Thyroid gland (tissue), 4 donors: ENCODE measurements around the gene MANSC1. TPM values are rescaled to one million over a fixed set of nuclear protein-coding genes. Genes with fewer than 3 reads are reported as not detected.
"Not testable (repeated sequence)": the region's sequence is repeated elsewhere in the genome, so short reads cannot be mapped to it uniquely, and the experiment has no call there.

Experiments
- DNase-seq, 2 donors: peaks; one replicate each; pipeline ENCODE4 v3.0.0-alpha.2; 2019
- H3K27ac ChIP-seq, 3 donors: fragments of 200-600 bp; sonication (generic); 1 replicate in 2 of 3; 2 replicates in 1 of 3; pipeline ENCODE4 v1.5.1; 2016 to 2019; ENCODE audit warnings: mild to moderate bottlenecking in 1 of 3, moderate library complexity in 1 of 3
- H3K27me3 ChIP-seq: fragments of 200-600 bp; sonication (generic); one replicate; pipeline ENCODE4 v1.5.1; 2019
- H3K36me3 ChIP-seq, 2 donors: fragments of 200-600 bp; sonication (generic); one replicate each; pipeline ENCODE4 v1.5.1; 2016 to 2019
- H3K4me1 ChIP-seq, 2 donors: fragments of 200-600 bp; sonication (generic); one replicate each; pipeline ENCODE4 v1.5.1; 2017 to 2019
- H3K4me3 ChIP-seq, 3 donors: fragments of 200-600 bp; sonication (generic); replicated peaks in 1 of 3; 1 replicate in 2 of 3; 2 replicates in 1 of 3; pipeline ENCODE4 v1.5.1; 2016; ENCODE audit warnings: mild to moderate bottlenecking in 1 of 3
- H3K9me3 ChIP-seq: fragments of 200-600 bp; sonication (generic); one replicate; pipeline ENCODE4 v1.5.1; 2017
- POLR2A ChIP-seq, 2 donors: fragments of 450-650 bp; IDR thresholded peaks; one replicate each; pipeline ENCODE4 v1.6.1; 2017; ENCODE audit warnings: antibody characterized with exemption in 2 of 2, mild to moderate bottlenecking in 2 of 2, moderate library complexity in 1 of 2
- WGBS, 2 donors: methylation state at CpG; one replicate each; pipeline ENCODE4 v1.1.5; 2017; 5-methylcytosine and 5-hydroxymethylcytosine counted together
- intact Hi-C: fragments of 100-400 bp; cut with DNase I; formaldehyde crosslinking; loops from one replicate; pipeline ENCODE4 v1.15.1; 2023
- total RNA-seq, 4 donors: library from RNA; depleted of rRNA; stranded (reverse); fragments of >200 nt; gene quantifications; one replicate each; pipeline ENCODE4 v1.2.3, GENCODE V29; 2016
- TF ChIP-seq, protein P1 (sequence below), 6 experiments: fragments of 200-600 bp in 3 of 6; fragments of 450-650 bp in 3 of 6; sonication (generic) in 3 of 6; IDR thresholded peaks; one replicate each; pipeline ENCODE4 v1.5.1; 2016 to 2019; ENCODE audit warnings: antibody characterized with exemption in 6 of 6, mild to moderate bottlenecking in 2 of 6, inconsistent platforms in 1 of 6, moderate library complexity in 1 of 6

Gene MANSC1
- total RNA-seq, 4 donors from 2014 or later = 15.3 to 59.0 (median 37.5) TPM

DNA sequence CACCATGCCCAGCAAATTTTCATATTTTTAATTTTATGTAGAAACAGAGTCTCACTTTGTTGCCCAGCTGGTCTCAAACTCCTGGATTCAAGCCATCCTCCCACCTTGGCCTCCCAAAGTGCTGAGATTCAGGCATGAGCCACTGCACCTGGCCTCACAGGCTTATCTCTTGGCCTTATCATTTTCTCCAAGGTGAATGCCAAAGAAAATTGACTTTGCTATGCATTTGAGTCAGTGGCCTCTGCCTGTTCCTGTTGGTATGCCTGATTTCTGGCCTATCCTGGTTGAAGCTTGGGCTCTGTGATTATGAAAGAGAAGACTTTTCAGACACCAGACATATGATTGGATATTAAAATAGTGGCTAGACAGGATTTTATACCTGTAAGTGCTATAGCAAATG, 34.2 kb downstream of the MANSC1 start:
- no peak for DNase-seq
- intact Hi-C loops = no loop called here
- H3K27ac ChIP-seq = no peak overlapping the region

DNA sequence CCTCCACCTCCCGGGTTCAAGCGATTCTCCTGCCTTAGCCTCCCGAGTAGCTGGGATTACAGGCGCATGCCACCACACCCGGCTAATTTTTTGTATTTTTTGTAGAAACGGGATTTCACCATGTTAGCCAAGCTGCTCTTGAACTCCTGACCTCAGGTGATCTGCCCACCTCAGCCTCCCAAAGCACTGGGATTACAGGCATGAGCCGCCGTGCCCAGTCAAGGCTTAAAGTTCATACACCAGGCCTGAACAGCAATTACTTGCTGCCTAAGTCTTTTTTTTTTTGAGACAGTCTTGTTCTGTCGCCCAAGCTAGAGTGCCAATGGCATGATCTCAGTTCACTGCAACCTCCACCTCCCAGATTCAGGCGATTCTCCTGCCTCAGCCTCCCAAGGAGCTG, 39.3 kb downstream of the MANSC1 start:
- DNase-seq, H3K9me3 ChIP-seq, H3K4me3 ChIP-seq, intact Hi-C loops, H3K36me3 ChIP-seq, H3K27me3 ChIP-seq, H3K4me1 ChIP-seq, H3K27ac ChIP-seq: not testable (repeated sequence)
- WGBS, 2 donors = 79 to 86% methylated on average over 10 of the region's 10 CpGs

More for the DNA sequence above, 34.2 kb downstream of the MANSC1 start:
- Histone ChIP-seq H3K9me3 (no peaks in the 10 kb centered on the region), H3K4me3 (no peak overlapping the region), H3K27me3 (no peaks in the 10 kb centered on the region), H3K36me3 (no peaks in the 10 kb centered on the region), H3K4me1 (peaks cover 3 to 5% of the 10 kb centered on the region in 2 donors)
- TF ChIP-seq POLR2A (IDR thresholded peaks at IDR 0.05) = no peak
- TF ChIP-seq, protein P1, sequence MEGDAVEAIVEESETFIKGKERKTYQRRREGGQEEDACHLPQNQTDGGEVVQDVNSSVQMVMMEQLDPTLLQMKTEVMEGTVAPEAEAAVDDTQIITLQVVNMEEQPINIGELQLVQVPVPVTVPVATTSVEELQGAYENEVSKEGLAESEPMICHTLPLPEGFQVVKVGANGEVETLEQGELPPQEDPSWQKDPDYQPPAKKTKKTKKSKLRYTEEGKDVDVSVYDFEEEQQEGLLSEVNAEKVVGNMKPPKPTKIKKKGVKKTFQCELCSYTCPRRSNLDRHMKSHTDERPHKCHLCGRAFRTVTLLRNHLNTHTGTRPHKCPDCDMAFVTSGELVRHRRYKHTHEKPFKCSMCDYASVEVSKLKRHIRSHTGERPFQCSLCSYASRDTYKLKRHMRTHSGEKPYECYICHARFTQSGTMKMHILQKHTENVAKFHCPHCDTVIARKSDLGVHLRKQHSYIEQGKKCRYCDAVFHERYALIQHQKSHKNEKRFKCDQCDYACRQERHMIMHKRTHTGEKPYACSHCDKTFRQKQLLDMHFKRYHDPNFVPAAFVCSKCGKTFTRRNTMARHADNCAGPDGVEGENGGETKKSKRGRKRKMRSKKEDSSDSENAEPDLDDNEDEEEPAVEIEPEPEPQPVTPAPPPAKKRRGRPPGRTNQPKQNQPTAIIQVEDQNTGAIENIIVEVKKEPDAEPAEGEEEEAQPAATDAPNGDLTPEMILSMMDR (IDR thresholded peaks at IDR 0.05) = no peak

DNA sequence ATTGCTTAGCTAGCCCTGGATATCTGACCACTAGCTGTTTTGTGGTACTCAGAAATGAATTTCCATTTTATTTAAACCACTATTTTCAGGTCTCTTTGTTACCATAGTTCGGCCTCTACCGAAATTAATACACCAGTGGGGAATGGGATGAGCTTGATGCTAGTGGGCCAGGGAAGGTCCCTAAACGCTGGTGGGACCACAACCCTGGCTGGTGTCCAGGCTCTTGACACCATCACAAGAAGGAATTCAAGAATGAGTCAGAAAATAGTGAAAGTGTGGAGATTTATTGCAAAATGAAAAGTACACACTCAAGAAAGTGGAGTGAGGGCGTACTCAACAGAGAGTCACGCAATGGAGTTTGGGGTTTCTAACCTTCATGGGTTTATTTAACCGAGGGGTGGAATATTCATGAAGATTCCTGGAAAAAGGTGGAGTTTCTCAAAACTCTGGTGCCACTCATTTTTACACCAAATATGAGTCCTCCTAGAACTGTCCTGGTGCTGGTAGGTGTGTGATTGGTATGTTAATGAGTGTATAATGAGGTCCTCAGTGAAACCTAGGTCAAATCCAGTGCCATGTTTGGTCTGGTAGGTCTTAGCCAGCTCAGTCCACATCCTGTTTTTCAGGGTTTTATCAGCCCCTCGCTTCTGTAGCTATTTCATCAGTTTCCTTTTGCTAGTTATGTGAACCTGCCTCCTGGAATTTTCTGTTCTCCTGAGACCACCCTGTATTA, 44.3 kb downstream of the MANSC1 start:
- no peak overlapping the region for H3K4me3 ChIP-seq
- H3K9me3 ChIP-seq = no peaks in the 10 kb centered on the region
- intact Hi-C loops = no loop called here
- no peak for TF ChIP-seq POLR2A (IDR thresholded peaks at IDR 0.05)
- TF ChIP-seq, protein P1 (IDR thresholded peaks at IDR 0.05) = no peak
- WGBS, 2 donors = 85 to 88% methylated on average over 7 of the region's 7 CpGs
- H3K4me1 ChIP-seq = no peaks in the 10 kb centered on the region
- no peaks in the 10 kb centered on the region for H3K36me3 ChIP-seq
- H3K27ac ChIP-seq = no peak overlapping the region
- H3K27me3 ChIP-seq = no peaks in the 10 kb centered on the region
- no peak for DNase-seq

DNA sequence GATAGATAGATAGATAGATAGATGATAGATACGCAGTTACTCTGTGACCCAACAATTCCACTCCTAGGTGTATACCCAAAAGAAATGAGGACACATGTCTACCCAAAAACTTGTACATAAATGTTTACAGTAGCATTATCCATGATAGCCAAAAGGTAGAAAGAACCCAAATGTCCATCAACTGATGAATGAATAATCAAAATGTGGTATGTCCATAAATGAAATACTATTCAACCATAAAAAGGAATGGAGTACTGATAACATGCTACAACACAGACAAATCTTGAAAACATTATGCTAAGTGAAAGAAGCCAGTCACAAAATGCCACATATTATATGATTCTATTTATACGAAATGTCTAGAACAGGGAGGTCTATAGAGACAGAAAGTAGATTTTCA, 47.1 kb downstream of the MANSC1 start:
- Histone ChIP-seq H3K27ac (no peak overlapping the region), H3K27me3 (no peaks in the 10 kb centered on the region), H3K36me3 (no peaks in the 10 kb centered on the region), H3K4me3 (no peak overlapping the region), H3K4me1 (no peaks in the 10 kb centered on the region), H3K9me3 (no peaks in the 10 kb centered on the region)
- WGBS, 2 donors = 92 to 97% methylated on average over 2 of the region's 2 CpGs
- no peak for TF ChIP-seq POLR2A (IDR thresholded peaks at IDR 0.05)
- TF ChIP-seq, protein P1 (IDR thresholded peaks at IDR 0.05) = no peak
- no peak for DNase-seq
- intact Hi-C loops = no loop called here

DNA sequence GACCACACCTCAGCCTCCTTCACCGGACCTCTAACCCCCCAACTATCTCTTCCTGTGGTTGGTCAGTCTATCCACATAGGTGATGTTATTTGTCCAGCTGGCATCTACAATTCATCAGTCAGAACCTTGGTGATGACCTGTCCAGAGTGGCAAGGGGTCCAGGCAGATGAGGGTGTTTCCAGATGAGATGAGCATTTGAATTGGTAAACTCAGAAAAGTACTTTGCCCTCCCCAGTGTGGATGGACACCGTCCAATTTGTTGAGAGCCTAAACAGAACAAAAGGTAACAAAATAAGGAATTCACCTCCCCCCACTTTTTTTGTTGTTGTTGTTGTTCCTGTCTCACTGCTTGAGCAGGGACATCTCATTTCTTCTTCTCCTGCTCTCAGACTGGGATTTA, 48.9 kb downstream of the MANSC1 start:
- no peak for DNase-seq
- intact Hi-C loops = no loop called here
- 85 to 88% methylated on average over 2 of the region's 2 CpGs for WGBS, 2 donors
- TF ChIP-seq POLR2A (IDR thresholded peaks at IDR 0.05) = no peak
- TF ChIP-seq, protein P1 (IDR thresholded peaks at IDR 0.05) = no peak
- H3K9me3 ChIP-seq = no peaks in the 10 kb centered on the region
- no peak overlapping the region for H3K27ac ChIP-seq
- H3K36me3 ChIP-seq = no peaks in the 10 kb centered on the region
- no peaks in the 10 kb centered on the region for H3K4me1 ChIP-seq
- no peak overlapping the region for H3K4me3 ChIP-seq
- H3K27me3 ChIP-seq = no peaks in the 10 kb centered on the region
